DMS 273 treated with DMSO at 0.1 percent for 48 hours (cell line): ENCODE data around the gene NHSL2.
"Not testable (repeated sequence)": the region's sequence is repeated elsewhere in the genome, so short reads cannot be mapped to it uniquely, and the experiment has no call there.

Source experiments
- DNase-seq: peaks from one replicate; lab custom pipeline; 2025; lab: John Stamatoyannopoulos, UW

Gene NHSL2

DNA sequence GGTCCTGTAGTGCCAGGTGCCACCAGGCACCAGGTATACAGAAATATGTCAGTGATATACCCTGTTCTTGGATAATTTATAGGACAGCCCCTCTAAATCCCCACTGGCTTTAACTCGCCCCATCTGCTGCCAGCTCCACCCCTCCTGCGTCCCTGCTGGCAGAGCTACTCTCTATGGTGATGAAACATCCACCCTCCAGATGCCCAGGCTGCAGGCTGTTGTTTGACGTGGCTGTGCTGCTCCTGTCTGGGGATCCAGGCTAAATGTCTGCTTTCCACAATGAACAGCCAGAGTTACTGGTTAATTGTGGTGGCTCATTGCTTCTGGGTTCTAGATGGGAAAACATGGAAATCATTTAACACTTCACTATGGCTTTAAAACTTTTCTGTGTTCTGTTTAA is 12.9 kb downstream of the NHSL2 start:
- peak; percentile 46 for DNase-seq

- DNase-seq, result no peak
Measured at GRCh38 chrX:71927040-71927439, 16.4 kb downstream of the NHSL2 start.

GRCh38 chrX:71928856-71929255 is 18.2 kb downstream of the NHSL2 start:
- DNase-seq, result no peak

- no peak for DNase-seq
Measured at GRCh38 chrX:71930298-71930697, 19.7 kb downstream of the NHSL2 start.

DNA sequence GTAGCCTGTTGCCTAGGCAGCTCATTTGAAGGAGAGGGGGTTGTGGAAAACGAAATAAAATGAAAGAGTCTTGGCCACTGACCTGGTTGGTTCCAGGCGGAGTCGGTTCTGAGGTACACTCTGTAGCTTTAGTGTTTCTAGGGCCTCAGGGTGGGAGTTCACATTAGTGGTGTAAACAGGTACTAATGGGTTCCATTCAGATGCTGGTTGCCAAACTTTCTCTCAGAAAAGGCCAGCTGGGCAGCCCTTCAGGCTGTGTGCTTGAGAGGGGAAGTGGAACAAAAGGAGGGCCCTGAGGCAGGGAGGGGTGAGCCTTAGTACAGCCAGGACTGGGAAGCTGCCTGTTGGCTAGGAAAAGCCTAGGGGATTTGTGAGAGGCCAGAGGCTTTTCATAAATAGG is 24.8 kb downstream of the NHSL2 start:
- DNase-seq, result no peak

DNA sequence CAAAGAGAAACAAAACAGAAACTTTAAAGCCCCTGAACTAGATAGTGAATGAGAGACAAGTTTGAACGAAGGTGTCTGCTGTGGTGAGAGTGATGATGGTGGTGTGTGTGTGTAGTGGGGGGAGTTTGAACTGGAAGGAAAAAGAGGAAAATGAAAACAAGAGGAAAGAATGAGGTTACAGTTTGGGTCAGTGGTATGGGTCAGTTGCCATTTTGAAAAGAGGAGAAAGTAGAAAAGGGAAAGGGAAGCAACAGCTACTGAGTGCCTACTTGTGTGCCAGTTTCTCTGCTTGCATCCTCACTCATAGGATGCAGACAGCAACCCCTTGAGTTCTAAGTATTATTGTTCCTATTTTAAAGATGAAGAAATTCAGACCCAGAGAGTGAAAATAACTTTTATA is 26.0 kb downstream of the NHSL2 start:
- DNase-seq, result no peak

DNA sequence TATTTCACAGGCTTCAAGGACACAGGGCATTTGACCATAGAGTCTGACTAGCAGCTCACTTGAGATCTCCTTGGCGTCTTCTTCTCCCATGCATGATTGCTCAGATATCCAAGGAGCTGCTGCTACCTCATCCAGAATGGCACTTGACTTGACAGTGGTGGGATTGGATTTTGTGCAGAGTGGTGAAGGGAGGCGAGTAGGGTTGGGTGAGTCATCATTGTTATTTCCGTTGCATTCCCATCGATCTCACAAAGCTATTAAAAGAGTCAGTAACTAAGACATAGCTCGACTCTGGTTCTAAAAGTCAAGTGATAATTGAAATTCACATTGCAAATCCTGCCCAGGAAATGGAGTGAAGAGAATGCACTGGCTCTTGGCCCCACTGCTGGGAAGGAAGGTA is 27.7 kb downstream of the NHSL2 start:
- DNase-seq, result no peak

DNA sequence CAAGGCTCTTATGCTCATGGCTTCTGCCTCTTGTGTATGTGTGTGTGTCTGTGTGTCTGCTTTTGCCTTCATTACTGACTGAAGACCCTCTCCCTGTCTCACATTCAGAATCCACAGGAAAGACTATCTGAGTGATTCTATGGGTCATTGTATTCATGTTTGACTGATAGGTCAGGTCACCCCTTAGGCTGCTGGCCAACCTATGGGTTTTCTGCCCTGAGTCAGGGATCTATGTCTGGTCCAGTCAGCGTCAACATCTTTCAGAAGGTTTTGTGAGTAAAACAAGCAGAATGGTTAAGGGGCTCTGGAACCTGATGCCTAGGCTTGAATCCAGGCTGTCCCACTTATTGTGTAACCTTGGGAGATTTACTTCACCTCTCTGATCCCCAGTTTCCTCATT is 30.5 kb downstream of the NHSL2 start:
- no peak for DNase-seq

DNA sequence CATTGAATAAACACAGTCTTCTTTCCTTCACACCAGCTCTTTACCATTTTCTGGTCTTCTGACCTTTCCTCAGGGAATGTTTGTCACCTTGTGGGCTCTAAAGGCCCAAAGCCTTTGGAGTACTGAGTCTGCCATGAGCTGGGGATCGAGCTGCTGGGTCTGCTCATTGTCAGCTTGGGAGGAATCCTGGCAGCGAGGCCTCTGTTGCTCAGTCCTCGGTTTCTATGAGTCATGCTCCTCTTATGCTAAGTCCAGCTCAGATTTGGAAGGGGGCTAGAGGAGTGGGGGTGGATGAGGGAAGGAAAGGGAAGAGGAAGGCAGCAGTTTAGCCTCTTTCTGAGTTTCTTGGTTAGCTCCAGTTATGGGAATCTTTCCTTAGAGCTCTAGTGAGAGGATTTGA is 31.1 kb downstream of the NHSL2 start:
- DNase-seq, result no peak

GRCh38 chrX:71944369-71944768 is 33.7 kb downstream of the NHSL2 start:
- no peak for DNase-seq

GRCh38 chrX:71945237-71945805 is 34.7 kb downstream of the NHSL2 start:
- DNase-seq, result no peak

DNA sequence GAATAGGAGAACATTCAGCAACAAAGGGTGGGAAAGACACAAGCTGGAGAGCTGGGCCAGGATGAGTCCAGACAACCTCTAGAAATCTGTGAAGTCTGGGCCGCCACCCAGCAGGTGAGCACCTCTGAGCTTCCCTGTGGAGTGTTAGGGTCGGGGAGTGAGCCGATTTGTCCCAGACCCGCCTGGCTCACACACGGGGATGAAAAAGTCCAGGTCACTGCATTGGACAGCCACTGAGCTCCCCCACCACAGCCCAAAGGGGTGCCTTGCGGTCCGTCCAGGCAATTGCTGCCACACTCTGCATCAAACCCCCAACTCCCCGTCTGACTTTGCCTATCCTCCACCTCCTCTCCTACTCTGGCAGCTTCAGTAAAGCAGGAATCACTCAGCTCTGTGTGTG is 38.7 kb downstream of the NHSL2 start:
- no peak for DNase-seq

GRCh38 chrX:71949844-71950445 is 39.3 kb downstream of the NHSL2 start:
- no peak for DNase-seq

GRCh38 chrX:71953391-71953790 is 42.7 kb downstream of the NHSL2 start:
- no peak for DNase-seq

DNA sequence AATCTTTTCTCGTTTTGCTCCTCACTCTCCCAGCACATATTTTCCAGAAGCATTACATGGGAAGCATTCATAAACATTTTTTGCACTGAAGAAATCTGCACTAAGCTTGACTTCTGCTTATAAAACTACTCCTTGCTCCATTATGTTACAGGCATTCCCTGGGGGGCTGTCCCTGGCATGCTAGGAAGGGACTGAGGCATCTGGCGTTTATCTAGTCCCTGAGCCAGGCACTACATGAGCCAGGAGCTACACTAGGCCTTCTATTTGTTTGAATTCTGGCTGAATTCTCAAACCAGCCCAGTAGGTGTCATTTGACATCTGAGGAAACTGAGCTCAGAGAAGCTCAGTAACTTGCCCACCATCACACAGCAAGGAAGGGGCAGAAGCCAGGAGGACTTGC is 43.3 kb downstream of the NHSL2 start:
- no peak for DNase-seq

- DNase-seq, result no peak
Measured at GRCh38 chrX:71954458-71954857, 43.8 kb downstream of the NHSL2 start.

GRCh38 chrX:71955530-71956120 is 45.0 kb downstream of the NHSL2 start:
- DNase-seq, result no peak

GRCh38 chrX:71958281-71958675 is 47.6 kb downstream of the NHSL2 start:
- no peak for DNase-seq

- DNase-seq, result not testable (repeated sequence)
Measured at GRCh38 chrX:71964184-71964583, 53.5 kb downstream of the NHSL2 start.

- DNase-seq, result no peak
Measured at GRCh38 chrX:71974916-71975315, 64.3 kb downstream of the NHSL2 start.

GRCh38 chrX:71976753-71977152 is 66.1 kb downstream of the NHSL2 start:
- no peak for DNase-seq

GRCh38 chrX:71978164-71978563 is 67.5 kb downstream of the NHSL2 start:
- no peak for DNase-seq

- DNase-seq, result no peak
Measured at GRCh38 chrX:71989768-71990426, 79.3 kb downstream of the NHSL2 start.
